ENCODE results near the gene ACOT4.

GRCh38 chr14:73623504-73624054 lies 31.9 kb downstream of the ACOT4 start:
- TF ChIP-seq, protein P1, sequence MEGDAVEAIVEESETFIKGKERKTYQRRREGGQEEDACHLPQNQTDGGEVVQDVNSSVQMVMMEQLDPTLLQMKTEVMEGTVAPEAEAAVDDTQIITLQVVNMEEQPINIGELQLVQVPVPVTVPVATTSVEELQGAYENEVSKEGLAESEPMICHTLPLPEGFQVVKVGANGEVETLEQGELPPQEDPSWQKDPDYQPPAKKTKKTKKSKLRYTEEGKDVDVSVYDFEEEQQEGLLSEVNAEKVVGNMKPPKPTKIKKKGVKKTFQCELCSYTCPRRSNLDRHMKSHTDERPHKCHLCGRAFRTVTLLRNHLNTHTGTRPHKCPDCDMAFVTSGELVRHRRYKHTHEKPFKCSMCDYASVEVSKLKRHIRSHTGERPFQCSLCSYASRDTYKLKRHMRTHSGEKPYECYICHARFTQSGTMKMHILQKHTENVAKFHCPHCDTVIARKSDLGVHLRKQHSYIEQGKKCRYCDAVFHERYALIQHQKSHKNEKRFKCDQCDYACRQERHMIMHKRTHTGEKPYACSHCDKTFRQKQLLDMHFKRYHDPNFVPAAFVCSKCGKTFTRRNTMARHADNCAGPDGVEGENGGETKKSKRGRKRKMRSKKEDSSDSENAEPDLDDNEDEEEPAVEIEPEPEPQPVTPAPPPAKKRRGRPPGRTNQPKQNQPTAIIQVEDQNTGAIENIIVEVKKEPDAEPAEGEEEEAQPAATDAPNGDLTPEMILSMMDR (IDR thresholded peaks at IDR 0.05): no peak
- no peak for TF ChIP-seq POLR2A (IDR thresholded peaks at IDR 0.05)
